Hematopoietic multipotent progenitor cell treated with erythropoietin and hydrocortisone succinate and interleukin-3 and kit ligand, for 15 days (in vitro differentiated cells): ENCODE measurements around the gene IL17RD.

Experiments used
- DNase-seq: peaks from one replicate; pipeline ENCODE4 v3.0.0-alpha.2; 2015; ENCODE audit warnings: low spot score

IL17RD gene

GRCh38 chr3:57130571-57131209 lies 34.5 kb downstream of the IL17RD start:
- DNase-seq, result no peak

- no peak for DNase-seq
Measured at GRCh38 chr3:57128826-57129667, 36.1 kb downstream of the IL17RD start.

DNA sequence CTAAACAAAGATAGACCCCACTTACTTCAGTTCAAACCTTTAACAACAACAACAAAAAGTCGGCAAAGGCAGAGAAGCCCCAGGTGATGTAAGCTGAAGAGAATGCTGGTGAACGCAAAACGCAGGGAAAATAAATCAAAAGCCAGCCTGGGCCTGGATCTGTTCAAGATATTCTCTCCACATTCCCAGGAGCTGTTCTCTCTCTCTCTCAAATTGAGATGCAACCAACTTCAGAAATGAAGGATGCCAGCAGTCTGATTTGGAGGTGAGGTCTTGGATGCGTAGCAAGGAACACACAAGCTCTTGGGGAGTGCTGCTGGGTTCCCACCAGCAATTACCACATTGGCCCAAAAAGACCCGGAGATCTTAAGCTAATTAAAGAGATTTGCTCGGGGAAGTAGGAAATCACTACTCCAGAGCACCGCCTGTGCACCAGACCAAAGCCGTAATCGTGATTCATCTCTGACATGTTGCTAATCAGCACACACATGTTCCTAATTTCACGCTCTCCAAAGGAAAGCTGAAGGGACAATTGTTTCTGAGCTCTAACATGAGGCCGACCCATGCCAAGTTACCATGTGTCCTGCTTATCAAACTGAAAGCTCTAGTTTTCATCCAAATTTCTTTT lies 37.1 kb downstream of the IL17RD start:
- no peak for DNase-seq

GRCh38 chr3:57126244-57126643 lies 38.9 kb downstream of the IL17RD start:
- no peak for DNase-seq

DNA sequence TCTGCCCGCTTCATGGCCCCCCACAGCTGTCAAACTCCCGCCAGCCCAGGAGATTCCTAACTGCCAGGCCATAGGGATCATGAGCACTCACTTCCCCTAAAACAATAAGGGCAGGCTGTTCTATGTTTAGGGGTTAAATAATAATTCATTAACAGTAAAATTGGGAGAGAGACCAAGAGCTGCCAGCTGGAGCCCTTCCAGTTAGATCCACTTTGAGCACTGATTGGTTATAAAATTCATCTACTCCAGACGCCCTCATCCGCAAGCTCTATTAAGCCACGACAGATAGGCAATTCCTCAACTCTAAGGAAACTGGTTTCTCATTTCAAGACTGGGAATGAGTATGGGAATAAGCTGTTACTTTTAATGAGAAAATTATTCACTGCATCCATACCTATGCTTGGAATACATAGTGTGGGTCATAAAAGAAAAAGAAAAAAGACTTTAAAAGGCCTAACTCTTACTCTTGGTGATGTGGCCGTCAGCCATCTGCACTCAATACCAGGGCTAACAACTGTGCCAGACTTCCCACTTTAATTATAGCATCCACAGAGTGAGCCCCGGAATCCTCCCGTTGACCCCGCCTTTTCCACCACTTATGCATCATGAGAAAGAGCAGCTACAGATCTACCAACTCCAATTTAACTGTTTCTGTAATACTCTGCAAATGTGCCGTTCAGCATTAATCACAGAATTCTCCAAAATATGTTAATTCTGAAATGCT lies 44.5 kb downstream of the IL17RD start:
- no peak for DNase-seq

DNA sequence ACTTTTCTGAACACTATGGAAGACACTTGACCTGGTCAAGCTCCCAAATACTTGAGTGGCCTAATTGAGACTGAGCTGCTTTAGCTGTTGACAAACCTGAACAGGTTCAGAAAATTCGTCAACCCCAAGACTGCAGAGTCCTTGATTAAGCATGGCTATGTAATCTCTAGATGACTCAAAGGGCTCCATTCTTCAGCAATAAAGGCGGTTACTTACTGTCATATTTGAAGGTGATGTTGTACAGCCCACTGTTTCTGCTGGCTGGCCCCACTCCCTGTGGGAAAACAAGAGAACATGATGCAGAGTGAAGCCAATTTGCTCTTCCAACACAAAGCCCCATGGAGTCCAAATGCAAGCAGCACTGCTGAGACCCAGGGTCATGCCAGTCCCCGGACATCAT lies 45.1 kb downstream of the IL17RD start:
- no peak for DNase-seq

GRCh38 chr3:57118254-57118653 lies 46.9 kb downstream of the IL17RD start:
- DNase-seq, result no peak

DNA sequence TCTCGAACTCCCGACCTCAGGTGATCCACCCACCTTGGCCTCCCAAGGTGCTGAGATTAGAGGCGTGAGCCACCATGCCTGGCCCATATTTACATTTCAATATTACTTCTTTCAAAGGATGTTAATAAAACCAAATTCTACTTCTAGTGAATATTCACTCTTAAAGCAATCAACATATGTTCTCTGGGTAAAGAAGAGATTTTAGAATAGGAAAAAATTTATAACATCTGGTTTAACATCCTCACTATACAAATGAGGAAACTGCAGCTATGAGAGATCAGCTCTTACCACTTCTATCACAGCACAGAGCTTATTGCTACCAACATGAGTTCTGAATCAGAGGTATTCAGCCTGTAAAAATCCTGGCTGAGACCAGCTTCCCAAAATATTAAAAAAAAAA lies 48.7 kb downstream of the IL17RD start:
- no peak for DNase-seq

DNA sequence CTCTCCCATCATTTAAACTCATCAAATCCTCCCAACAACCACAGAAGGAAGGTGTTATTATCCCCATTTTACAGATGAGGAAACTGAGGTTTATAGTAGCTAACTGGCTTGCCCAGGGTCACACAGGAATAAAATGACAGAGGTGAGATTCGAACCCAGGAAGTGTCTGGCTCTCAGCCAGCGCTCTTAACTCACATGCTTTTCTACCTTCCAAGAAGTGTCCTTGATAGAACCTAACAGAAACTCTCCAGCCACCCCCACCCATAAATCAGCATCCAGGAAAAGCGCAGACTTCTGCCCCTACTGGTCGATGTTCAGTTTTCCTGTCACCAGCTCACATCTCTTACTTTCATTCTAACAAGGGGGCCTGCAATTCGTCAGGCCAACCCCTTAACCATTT lies 52.9 kb downstream of the IL17RD start:
- no peak for DNase-seq

DNA sequence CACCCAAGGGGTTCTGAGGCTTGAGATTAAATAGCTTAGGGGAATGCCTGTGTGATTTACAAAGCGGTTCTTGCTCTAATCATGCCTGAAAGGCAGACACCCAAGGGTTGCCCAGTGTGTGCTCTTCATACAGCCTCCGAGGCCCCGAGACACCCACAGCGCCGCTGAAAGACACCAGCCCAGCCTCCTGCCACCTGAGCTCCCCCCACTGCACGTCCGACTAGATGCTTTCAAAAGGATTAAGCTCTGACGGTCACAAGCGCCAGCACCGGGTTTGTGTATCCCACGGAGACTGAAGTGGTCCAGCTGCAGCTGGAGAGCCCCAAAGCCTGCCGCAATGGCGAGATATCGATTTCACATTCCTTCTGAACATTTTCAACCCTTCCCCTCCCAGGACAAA lies 54.4 kb downstream of the IL17RD start:
- DNase-seq, result no peak

GRCh38 chr3:57110214-57110613 lies 54.9 kb downstream of the IL17RD start:
- no peak for DNase-seq

DNA sequence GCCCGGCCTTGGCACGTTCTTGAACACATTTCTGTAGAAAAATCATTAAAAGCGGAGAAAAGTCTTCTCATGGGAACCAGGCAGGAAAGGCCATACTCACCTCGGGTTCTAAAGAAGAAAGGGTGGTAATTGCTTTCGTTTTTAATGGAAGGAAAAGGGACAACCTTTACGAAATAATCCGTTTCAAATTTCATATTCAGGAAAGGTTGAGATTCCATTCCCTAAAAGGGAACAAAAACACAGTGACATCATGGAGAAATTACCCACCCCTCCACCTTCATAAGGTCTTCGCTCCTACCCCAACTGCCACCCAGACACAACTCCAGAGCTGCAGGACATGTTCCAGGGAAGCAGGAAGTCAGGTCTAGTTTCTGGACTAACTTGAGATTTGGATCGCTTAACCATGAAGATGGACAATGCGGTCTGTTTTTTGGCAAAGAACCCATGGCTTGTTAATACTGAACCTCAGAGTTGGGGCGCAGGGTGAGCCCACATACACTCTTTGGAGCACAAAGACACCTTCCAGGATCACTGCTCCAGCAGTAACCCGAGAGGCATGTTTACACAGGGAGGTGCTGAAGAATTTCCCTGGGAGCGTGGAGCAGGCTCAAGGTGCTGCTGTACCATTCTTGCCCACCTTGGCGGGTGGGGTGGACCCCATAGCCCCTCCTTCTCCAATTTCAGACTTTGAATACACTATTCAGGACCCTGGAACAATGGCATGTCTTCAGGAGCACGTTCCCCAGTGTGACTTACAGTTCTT lies 55.5 kb downstream of the IL17RD start:
- no peak for DNase-seq

GRCh38 chr3:57108684-57109083 lies 56.5 kb downstream of the IL17RD start:
- no peak for DNase-seq

GRCh38 chr3:57105585-57105984 lies 59.6 kb downstream of the IL17RD start:
- DNase-seq, result no peak

GRCh38 chr3:57100046-57100695 lies 65.0 kb downstream of the IL17RD start:
- DNase-seq, result peak; percentile 58

- no peak for DNase-seq
Measured at GRCh38 chr3:57098418-57099310, 66.5 kb downstream of the IL17RD start.

DNA sequence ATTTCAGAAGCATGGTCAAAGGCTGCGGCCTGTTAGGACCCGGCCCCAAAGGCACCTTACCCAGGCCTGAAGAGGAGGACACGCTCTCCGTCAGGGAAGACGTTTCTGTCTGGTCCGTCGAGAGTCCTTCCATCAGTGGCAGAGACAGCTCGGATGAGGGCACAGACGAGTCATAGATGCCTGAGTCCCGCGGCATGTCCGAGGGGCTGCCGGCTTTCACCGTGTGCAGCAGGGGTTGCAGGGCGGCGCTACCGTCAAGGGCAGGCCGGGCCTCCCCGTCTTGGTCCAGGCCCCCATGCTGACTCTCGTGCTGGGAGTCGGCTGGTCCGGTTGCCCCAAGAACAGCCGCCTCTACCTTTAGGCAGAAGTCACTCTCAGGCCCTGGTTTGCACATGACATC lies 67.6 kb downstream of the IL17RD start:
- DNase-seq, result no peak

DNA sequence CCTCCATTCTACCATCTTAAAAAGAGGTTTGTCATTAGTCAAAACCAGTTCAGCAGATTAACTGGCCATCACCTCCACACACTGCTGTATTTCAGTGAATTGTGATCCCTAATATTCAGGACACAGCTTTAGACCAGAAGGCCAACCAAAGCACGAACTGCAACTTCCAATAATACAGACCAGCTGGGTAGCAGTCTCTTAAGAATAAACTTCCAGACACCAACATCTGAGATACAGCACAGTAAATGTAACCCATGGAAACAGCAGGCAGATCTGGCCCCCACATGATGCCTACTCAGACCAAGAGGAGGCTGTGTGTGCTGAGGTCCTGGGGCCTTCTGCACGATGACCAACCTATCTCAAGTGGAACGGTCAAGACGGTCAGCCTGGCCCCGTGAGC lies 69.8 kb downstream of the IL17RD start:
- DNase-seq, result no peak

GRCh38 chr3:57094575-57094974 lies 70.6 kb downstream of the IL17RD start:
- no peak for DNase-seq

- DNase-seq, result no peak
Measured at GRCh38 chr3:57093971-57094535, 71.1 kb downstream of the IL17RD start.
